Measurements from ENCODE around the gene GRIN2D. TPM values are rescaled to one million over a fixed set of nuclear protein-coding genes. Genes with fewer than 3 reads are reported as not detected.

GRIN2D gene
- polyA plus RNA-seq, 1 of the 3 experiments (the other 2 are of a cell fraction): 0.92 TPM

- H3K27me3 ChIP-seq (ENCODE audit: insufficient read depth): no peaks in the 10 kb centered on the region
- peaks cover 4 to 45% of the 10 kb centered on the region in 2 experiments; a peak in 3 of 4 replicates for H3K4me1 ChIP-seq (ENCODE audit: control insufficient read depth in 1 of 2, insufficient read depth in 2 of 2, low read depth in 1 of 2, low read length in 1 of 2)
- POLR2A ChIA-PET: no interaction called here
- H3K27ac ChIP-seq (ENCODE audit: low read depth in 2 of 2, low read length in 1 of 2): no peak overlapping the region; a peak in 1 of 4 replicates
- H3K9me3 ChIP-seq: no peaks in the 10 kb centered on the region
- DNase-seq: no peak
- H3K4me2 ChIP-seq: peak overlapping the region; percentile 71
- 85% methylated on average over 22 of the region's 22 CpGs for WGBS (ENCODE audit: low lambda C conversion rate)
- no peaks in the 10 kb centered on the region for H3K36me3 ChIP-seq (replicated peaks in 1 of 2; ENCODE audit: control insufficient read depth in 1 of 2, insufficient read depth in 2 of 2, low read length in 1 of 2)
- H2AFZ ChIP-seq (ENCODE audit: low read depth): peak overlapping the region; percentile 75; the same call in 1 of the 2 replicates
- H4K20me1 ChIP-seq (ENCODE audit: insufficient read depth): no peaks in the 10 kb centered on the region
- no peaks in the 10 kb centered on the region for H3K79me2 ChIP-seq (ENCODE audit: insufficient read depth)
- peak overlapping the region; percentile 51 to 52; a peak in 3 of 4 replicates for H3K4me3 ChIP-seq (ENCODE audit: low read depth in 2 of 2, low read length in 1 of 2)
- CTCF ChIA-PET: no interaction called here
- H3K9me2 ChIP-seq: no peaks in the 10 kb centered on the region
- no peak for TF ChIP-seq USF1 (IDR thresholded peaks at IDR 0.05; ENCODE audit: borderline replicate concordance, low read depth)
- no peak for TF ChIP-seq EZH2phosphoT487 (IDR thresholded peaks at IDR 0.05; ENCODE audit: borderline replicate concordance, low read depth)
- TF ChIP-seq, protein P1, sequence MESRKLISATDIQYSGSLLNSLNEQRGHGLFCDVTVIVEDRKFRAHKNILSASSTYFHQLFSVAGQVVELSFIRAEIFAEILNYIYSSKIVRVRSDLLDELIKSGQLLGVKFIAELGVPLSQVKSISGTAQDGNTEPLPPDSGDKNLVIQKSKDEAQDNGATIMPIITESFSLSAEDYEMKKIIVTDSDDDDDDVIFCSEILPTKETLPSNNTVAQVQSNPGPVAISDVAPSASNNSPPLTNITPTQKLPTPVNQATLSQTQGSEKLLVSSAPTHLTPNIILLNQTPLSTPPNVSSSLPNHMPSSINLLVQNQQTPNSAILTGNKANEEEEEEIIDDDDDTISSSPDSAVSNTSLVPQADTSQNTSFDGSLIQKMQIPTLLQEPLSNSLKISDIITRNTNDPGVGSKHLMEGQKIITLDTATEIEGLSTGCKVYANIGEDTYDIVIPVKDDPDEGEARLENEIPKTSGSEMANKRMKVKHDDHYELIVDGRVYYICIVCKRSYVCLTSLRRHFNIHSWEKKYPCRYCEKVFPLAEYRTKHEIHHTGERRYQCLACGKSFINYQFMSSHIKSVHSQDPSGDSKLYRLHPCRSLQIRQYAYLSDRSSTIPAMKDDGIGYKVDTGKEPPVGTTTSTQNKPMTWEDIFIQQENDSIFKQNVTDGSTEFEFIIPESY (IDR thresholded peaks at IDR 0.05; ENCODE audit: borderline replicate concordance, low read depth): no peak
- no peak for TF ChIP-seq TCF12 (IDR thresholded peaks at IDR 0.05)
- no peak for TF ChIP-seq GABPA (IDR thresholded peaks at IDR 0.05; ENCODE audit: low read depth)
- TF ChIP-seq TAF1 (IDR thresholded peaks at IDR 0.05; ENCODE audit: borderline replicate concordance, low read depth, low read length): no peak
- TF ChIP-seq REST (IDR thresholded peaks at IDR 0.05; ENCODE audit: low read depth, low read length): no peak
- no peak for TF ChIP-seq PBX3 (IDR thresholded peaks at IDR 0.05)
- no peak for TF ChIP-seq CHD2 (IDR thresholded peaks at IDR 0.05; ENCODE audit: low read length, partially characterized antibody)
- no peak for TF ChIP-seq ELF1 (IDR thresholded peaks at IDR 0.05)
- peaks cover 24% of the 10 kb centered on the region for H3F3A ChIP-seq (replicated peaks; ENCODE audit: insufficient read depth)
- H3K9ac ChIP-seq: peak overlapping the region; percentile 72
Measured at GRCh38 chr19:48397263-48398101, 4.0 kb downstream of the GRIN2D start.
